Neural progenitor cell (in vitro differentiated cells): ENCODE measurements around the gene ETV6.

Source experiments
- EZH2 ChIP-seq: fragments of 200-600 bp; sonication (generic); IDR thresholded peaks from 2 replicates; pipeline ENCODE4 v1.6.1; 2017; ENCODE audit warnings: antibody characterized with exemption, mild to moderate bottlenecking, moderate library complexity
- TF ChIP-seq, protein P1 (sequence below): fragments of 200-600 bp; sonication (generic); IDR thresholded peaks from 2 replicates; pipeline ENCODE4 v1.5.1; 2017; ENCODE audit warnings: antibody characterized with exemption, mild to moderate bottlenecking

DNA sequence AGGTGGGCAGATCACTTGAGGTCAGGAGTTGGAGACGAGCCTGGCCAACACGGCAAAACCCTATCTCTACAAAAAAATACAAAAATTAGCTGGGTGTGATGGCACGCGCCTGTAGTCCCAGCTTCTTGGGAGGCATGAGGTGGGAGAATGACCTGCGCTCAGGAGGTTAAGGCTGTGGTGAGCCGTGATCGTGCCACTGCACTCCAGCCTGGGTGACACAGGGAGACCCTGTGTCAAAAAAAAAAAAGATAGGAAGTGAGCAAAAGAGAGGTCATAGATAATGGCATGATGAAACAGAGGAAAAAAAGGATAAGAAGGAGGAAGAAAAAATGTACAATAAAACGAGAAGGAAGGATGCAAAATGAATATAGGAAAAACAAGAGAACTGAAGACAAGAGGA, 159.5 kb downstream of the ETV6 start:
- TF ChIP-seq, protein P1, sequence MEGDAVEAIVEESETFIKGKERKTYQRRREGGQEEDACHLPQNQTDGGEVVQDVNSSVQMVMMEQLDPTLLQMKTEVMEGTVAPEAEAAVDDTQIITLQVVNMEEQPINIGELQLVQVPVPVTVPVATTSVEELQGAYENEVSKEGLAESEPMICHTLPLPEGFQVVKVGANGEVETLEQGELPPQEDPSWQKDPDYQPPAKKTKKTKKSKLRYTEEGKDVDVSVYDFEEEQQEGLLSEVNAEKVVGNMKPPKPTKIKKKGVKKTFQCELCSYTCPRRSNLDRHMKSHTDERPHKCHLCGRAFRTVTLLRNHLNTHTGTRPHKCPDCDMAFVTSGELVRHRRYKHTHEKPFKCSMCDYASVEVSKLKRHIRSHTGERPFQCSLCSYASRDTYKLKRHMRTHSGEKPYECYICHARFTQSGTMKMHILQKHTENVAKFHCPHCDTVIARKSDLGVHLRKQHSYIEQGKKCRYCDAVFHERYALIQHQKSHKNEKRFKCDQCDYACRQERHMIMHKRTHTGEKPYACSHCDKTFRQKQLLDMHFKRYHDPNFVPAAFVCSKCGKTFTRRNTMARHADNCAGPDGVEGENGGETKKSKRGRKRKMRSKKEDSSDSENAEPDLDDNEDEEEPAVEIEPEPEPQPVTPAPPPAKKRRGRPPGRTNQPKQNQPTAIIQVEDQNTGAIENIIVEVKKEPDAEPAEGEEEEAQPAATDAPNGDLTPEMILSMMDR, result no peak
- no peak for TF ChIP-seq EZH2
